ENCODE results near the gene CIAO2B.
"Not testable (repeated sequence)": the region's sequence is repeated elsewhere in the genome, so short reads cannot be mapped to it uniquely, and the experiment has no call there.

Gene CIAO2B

DNA sequence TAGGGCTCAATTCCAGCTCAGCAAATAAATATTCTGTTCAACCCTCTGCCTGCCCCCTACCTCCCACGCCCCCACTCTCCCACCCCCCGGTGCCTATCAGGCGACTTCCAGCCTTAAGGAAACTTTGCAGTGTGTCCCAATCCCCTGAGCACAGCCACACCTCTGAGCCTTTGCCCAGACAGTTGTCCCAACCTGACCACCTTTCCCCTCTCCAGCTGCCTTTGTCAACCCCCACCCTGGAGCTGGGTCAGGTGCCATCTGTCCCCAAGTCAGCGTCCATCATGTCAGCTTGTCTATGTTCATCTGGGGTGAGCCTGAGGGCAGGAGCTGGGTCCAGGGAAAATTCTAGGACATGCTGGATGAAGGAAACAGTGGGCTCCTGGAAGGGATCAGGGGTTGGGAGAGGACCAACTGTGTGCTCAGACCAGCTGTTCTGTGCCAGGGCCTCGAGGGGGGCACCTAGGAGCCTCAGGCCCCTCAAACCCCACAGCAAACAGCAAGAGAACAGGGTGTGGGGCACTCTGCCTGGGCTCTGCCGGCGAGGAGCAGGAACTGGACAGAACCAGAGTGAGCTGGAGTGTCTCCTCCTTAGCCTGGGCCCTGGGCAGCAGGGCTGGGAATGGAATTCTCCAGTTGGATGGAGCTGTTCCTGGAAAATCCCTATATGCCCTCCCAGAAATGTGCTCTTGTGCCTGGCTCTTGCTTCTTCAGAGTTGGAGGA, 33.3 kb downstream of the CIAO2B start:
- no peak for DNase-seq (ENCODE audit: low read depth)
- TF ChIP-seq, protein P1, sequence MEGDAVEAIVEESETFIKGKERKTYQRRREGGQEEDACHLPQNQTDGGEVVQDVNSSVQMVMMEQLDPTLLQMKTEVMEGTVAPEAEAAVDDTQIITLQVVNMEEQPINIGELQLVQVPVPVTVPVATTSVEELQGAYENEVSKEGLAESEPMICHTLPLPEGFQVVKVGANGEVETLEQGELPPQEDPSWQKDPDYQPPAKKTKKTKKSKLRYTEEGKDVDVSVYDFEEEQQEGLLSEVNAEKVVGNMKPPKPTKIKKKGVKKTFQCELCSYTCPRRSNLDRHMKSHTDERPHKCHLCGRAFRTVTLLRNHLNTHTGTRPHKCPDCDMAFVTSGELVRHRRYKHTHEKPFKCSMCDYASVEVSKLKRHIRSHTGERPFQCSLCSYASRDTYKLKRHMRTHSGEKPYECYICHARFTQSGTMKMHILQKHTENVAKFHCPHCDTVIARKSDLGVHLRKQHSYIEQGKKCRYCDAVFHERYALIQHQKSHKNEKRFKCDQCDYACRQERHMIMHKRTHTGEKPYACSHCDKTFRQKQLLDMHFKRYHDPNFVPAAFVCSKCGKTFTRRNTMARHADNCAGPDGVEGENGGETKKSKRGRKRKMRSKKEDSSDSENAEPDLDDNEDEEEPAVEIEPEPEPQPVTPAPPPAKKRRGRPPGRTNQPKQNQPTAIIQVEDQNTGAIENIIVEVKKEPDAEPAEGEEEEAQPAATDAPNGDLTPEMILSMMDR (conservative IDR thresholded peaks at IDR 0.05; ENCODE audit: low read length): no peak
- no peak overlapping the region for H3K4me3 ChIP-seq (ENCODE audit: low read length)

- TF ChIP-seq, protein P1 (conservative IDR thresholded peaks at IDR 0.05; ENCODE audit: low read length): no peak
- no peak overlapping the region for H3K4me3 ChIP-seq (ENCODE audit: low read length)
- peak; percentile 51 for DNase-seq (ENCODE audit: low read depth)
Observed at GRCh38 chr16:66899945-66900710, 34.1 kb downstream of the CIAO2B start.

DNA sequence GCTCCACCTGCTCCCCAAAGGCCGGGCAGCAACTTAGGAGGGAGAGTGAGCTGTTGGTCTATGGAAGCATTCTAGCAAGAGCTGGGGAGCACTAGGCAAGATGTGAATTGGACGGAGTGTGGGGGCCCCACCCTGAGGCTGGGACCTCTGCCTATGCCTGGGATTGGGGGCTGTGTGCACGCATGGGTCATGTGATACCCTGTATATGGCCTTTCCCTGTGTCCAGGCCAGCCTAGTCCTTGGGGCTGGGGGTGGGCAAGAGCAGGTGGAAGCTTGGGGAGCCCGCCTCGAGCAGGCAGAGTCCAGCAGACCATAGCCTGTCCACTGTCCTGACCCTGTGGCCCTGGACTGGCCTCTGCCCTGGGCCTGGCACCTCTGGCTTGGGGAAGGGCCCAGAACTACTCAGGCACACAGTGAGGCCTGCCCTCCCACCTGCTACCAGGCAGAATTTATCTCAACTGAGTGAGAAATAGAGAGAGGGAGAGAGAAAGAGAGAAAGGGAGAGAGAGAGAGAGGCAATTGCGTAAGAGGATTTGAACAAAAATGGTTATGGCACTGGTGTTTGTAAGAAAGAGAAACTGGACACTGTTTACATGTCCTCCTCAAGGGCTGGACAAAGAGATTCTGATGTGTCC, 34.8 kb downstream of the CIAO2B start:
- TF ChIP-seq, protein P1 (conservative IDR thresholded peaks at IDR 0.05; ENCODE audit: low read length): no peak
- no peak overlapping the region for H3K4me3 ChIP-seq (ENCODE audit: low read length)
- DNase-seq (ENCODE audit: low read depth): peak; percentile 42

- H3K4me3 ChIP-seq (ENCODE audit: low read length): no peak overlapping the region
- TF ChIP-seq, protein P1 (conservative IDR thresholded peaks at IDR 0.05; ENCODE audit: low read length): no peak
- no peak for DNase-seq (ENCODE audit: low read depth)
Observed at GRCh38 chr16:66898933-66899309, 35.3 kb downstream of the CIAO2B start.

- H3K4me3 ChIP-seq (ENCODE audit: low read length): no peak overlapping the region
- peak; percentile 74 for DNase-seq (ENCODE audit: low read depth)
- TF ChIP-seq, protein P1 (conservative IDR thresholded peaks at IDR 0.05; ENCODE audit: low read length): no peak
Observed at GRCh38 chr16:66898207-66898606, 36.0 kb downstream of the CIAO2B start.

- not testable (repeated sequence) for DNase-seq (ENCODE audit: low read depth); H3K4me3 ChIP-seq (ENCODE audit: low read length)
Observed at GRCh38 chr16:66896682-66897081, 37.5 kb downstream of the CIAO2B start.

- TF ChIP-seq, protein P1 (conservative IDR thresholded peaks at IDR 0.05; ENCODE audit: low read length): no peak
- H3K4me3 ChIP-seq (ENCODE audit: low read length): no peak overlapping the region
- no peak for DNase-seq (ENCODE audit: low read depth)
Observed at GRCh38 chr16:66895999-66896398, 38.2 kb downstream of the CIAO2B start.

All from AG10803 (cell line).